Stimulated activated CD8-positive, alpha-beta memory T cell treated with anti-CD3 and anti-CD28 coated beads, Interleukin-15, amount 100 ng/mL, for 1 hour (primary cell): ENCODE data around the gene ATXN1.

Experiments
- DNase-seq: peaks from one replicate; pipeline ENCODE4 v3.0.0-alpha.2; 2020; ENCODE audit warnings: low read depth

The ATXN1 gene

GRCh38 chr6:16533210-16533609 lies 228.1 kb downstream of the ATXN1 start:
- DNase-seq: no peak

GRCh38 chr6:16527691-16528090 lies 233.6 kb downstream of the ATXN1 start:
- no peak for DNase-seq

- no peak for DNase-seq
Measured at GRCh38 chr6:16524380-16524707, 236.9 kb downstream of the ATXN1 start.

GRCh38 chr6:16523606-16524379 lies 237.5 kb downstream of the ATXN1 start:
- DNase-seq: no peak

GRCh38 chr6:16522937-16523336 lies 238.3 kb downstream of the ATXN1 start:
- DNase-seq: no peak

- no peak for DNase-seq
Measured at GRCh38 chr6:16521528-16521927, 239.7 kb downstream of the ATXN1 start.

- DNase-seq: no peak
Measured at GRCh38 chr6:16519265-16520242, 241.7 kb downstream of the ATXN1 start.

GRCh38 chr6:16518265-16518664 lies 243.0 kb downstream of the ATXN1 start:
- DNase-seq: no peak

- no peak for DNase-seq
Measured at GRCh38 chr6:16514249-16514648, 247.0 kb downstream of the ATXN1 start.

- no peak for DNase-seq
Measured at GRCh38 chr6:16512544-16513290, 248.5 kb downstream of the ATXN1 start.

GRCh38 chr6:16511723-16512489 lies 249.4 kb downstream of the ATXN1 start:
- no peak for DNase-seq

GRCh38 chr6:16511040-16511660 lies 250.1 kb downstream of the ATXN1 start:
- DNase-seq: no peak

- DNase-seq: no peak
Measured at GRCh38 chr6:16510245-16510644, 251.0 kb downstream of the ATXN1 start.

- DNase-seq: no peak
Measured at GRCh38 chr6:16508959-16509358, 252.3 kb downstream of the ATXN1 start.

GRCh38 chr6:16505711-16506357 lies 255.4 kb downstream of the ATXN1 start:
- DNase-seq: no peak

GRCh38 chr6:16504609-16505008 lies 256.7 kb downstream of the ATXN1 start:
- DNase-seq: no peak

- DNase-seq: no peak
Measured at GRCh38 chr6:16503970-16504415, 257.3 kb downstream of the ATXN1 start.

GRCh38 chr6:16503241-16503775 lies 258.0 kb downstream of the ATXN1 start:
- no peak for DNase-seq

- no peak for DNase-seq
Measured at GRCh38 chr6:16498957-16499356, 262.3 kb downstream of the ATXN1 start.

- no peak for DNase-seq
Measured at GRCh38 chr6:16498237-16498636, 263.0 kb downstream of the ATXN1 start.
